H9 (cell line): ENCODE data around the gene PDRG1. TPM values are rescaled to one million over a fixed set of nuclear protein-coding genes. Genes with fewer than 3 reads are reported as not detected.

Source experiments
- DNase-seq: peaks from one replicate; pipeline ENCODE4 v3.0.0-alpha.2; 2017
- H2AFZ ChIP-seq: one replicate; pipeline ENCODE4 v1.6.1; 2013; ENCODE audit warnings: mild to moderate bottlenecking, low read length, control low read depth, moderate library complexity
- H2AK5ac ChIP-seq: 2 replicates; pipeline ENCODE4 v1.6.1; 2013; ENCODE audit warnings: low read length, control low read depth, mixed read lengths; ENCODE audit not compliant: insufficient read length
- H2BK120ac ChIP-seq: one replicate; pipeline ENCODE4 v1.6.1; 2013; ENCODE audit warnings: low read depth, mild to moderate bottlenecking, low read length, control low read depth, inconsistent platforms; ENCODE audit not compliant: poor library complexity, severe bottlenecking
- H2BK12ac ChIP-seq: 2 replicates; pipeline ENCODE4 v1.6.1; 2013; ENCODE audit warnings: low read length, control low read depth, mixed read lengths, low read depth; ENCODE audit not compliant: insufficient read length
- H2BK15ac ChIP-seq: 2 replicates; pipeline ENCODE4 v1.6.1; 2013; ENCODE audit warnings: low read depth, low read length, control low read depth
- H2BK20ac ChIP-seq: one replicate; pipeline ENCODE4 v1.6.1; 2013; ENCODE audit warnings: low read depth, mild to moderate bottlenecking, low read length, control low read depth, inconsistent platforms; ENCODE audit not compliant: poor library complexity, severe bottlenecking
- H2BK5ac ChIP-seq: 2 replicates; pipeline ENCODE4 v1.6.1; 2013; ENCODE audit warnings: low read length, control low read depth, mixed read lengths; ENCODE audit not compliant: insufficient read length
- H3K14ac ChIP-seq: 2 replicates; pipeline ENCODE4 v1.6.1; 2013; ENCODE audit warnings: low read length, control low read depth; ENCODE audit not compliant: insufficient read depth
- H3K18ac ChIP-seq: 2 replicates; pipeline ENCODE4 v1.6.1; 2013; ENCODE audit warnings: low read depth, mild to moderate bottlenecking, mixed read lengths, low read length, control low read depth; ENCODE audit not compliant: insufficient read length
- H3K23ac ChIP-seq: 2 replicates; pipeline ENCODE4 v1.6.1; 2013; ENCODE audit warnings: low read length, control low read depth, mixed read lengths, low read depth; ENCODE audit not compliant: insufficient read length
- H3K23me2 ChIP-seq: 2 replicates; pipeline ENCODE4 v1.6.1; 2013; ENCODE audit warnings: low read depth, mild to moderate bottlenecking, mixed read lengths, low read length, control low read depth; ENCODE audit not compliant: insufficient read length, poor library complexity, severe bottlenecking
- H3K27ac ChIP-seq: 2 replicates; pipeline ENCODE4 v1.5.1; 2013; ENCODE audit warnings: low read length, control low read depth, mixed read lengths, low read depth; ENCODE audit not compliant: insufficient read length
- H3K27me3 ChIP-seq: 2 replicates; pipeline ENCODE4 v1.6.1; 2013; ENCODE audit warnings: low read length, control low read depth, inconsistent platforms; ENCODE audit not compliant: insufficient read depth
- H3K4ac ChIP-seq: 2 replicates; pipeline ENCODE4 v1.6.1; 2013; ENCODE audit warnings: low read depth, mild to moderate bottlenecking, control low read depth, inconsistent platforms, low read length, moderate library complexity
- H3K4me1 ChIP-seq: 2 replicates; pipeline ENCODE4 v1.6.1; 2013; ENCODE audit warnings: low read length, control low read depth, inconsistent platforms; ENCODE audit not compliant: insufficient read depth
- H3K4me2 ChIP-seq: 2 replicates; pipeline ENCODE4 v1.6.1; 2013; ENCODE audit warnings: low read length, control low read depth, mixed read lengths; ENCODE audit not compliant: insufficient read length, insufficient read depth
- H3K56ac ChIP-seq: 2 replicates; pipeline ENCODE4 v1.6.1; 2013; ENCODE audit warnings: low read depth, mild to moderate bottlenecking, mixed read lengths, low read length, control low read depth; ENCODE audit not compliant: insufficient read length
- H3K79me1 ChIP-seq: 2 replicates; pipeline ENCODE4 v1.6.1; 2013; ENCODE audit warnings: low read depth, mild to moderate bottlenecking, moderate library complexity, low read length, control low read depth, inconsistent platforms; ENCODE audit not compliant: insufficient read depth, poor library complexity, severe bottlenecking
- H3K79me2 ChIP-seq: 2 replicates; pipeline ENCODE4 v1.6.1; 2013; ENCODE audit warnings: low read length, control low read depth, inconsistent platforms; ENCODE audit not compliant: insufficient read depth
- H3K9ac ChIP-seq: 2 replicates; pipeline ENCODE4 v1.6.1; 2013; ENCODE audit warnings: low read length, control low read depth, mixed read lengths; ENCODE audit not compliant: insufficient read length; ENCODE audit errors: extremely low read depth
- H3K9me3 ChIP-seq: one replicate; pipeline ENCODE4 v1.6.1; 2013; ENCODE audit warnings: low read depth, low read length, inconsistent platforms; ENCODE audit not compliant: control insufficient read depth
- H3T11ph ChIP-seq: one replicate; pipeline ENCODE4 v1.6.1; 2013; ENCODE audit warnings: mild to moderate bottlenecking, low read length, control low read depth, inconsistent platforms
- H4K20me1 ChIP-seq: one replicate; pipeline ENCODE4 v1.6.1; 2013; ENCODE audit not compliant: control insufficient read depth, insufficient read length, insufficient read depth
- H4K5ac ChIP-seq: 2 replicates; pipeline ENCODE4 v1.6.1; 2013; ENCODE audit warnings: low read depth, mild to moderate bottlenecking, mixed read lengths, low read length, control low read depth; ENCODE audit not compliant: insufficient read length
- H4K8ac ChIP-seq: replicated peaks from 2 replicates; pipeline ENCODE4 v1.6.1; 2013; ENCODE audit warnings: low read length, control low read depth, mixed read lengths, low read depth; ENCODE audit not compliant: insufficient read length
- H4K91ac ChIP-seq: 2 replicates; pipeline ENCODE4 v1.6.1; 2013; ENCODE audit warnings: low read depth, mild to moderate bottlenecking, moderate library complexity, mixed read lengths, low read length, control low read depth; ENCODE audit not compliant: insufficient read length
- H3K27ac Mint-ChIP-seq, 3 experiments: 2 replicates in 2 of 3; 3 replicates in 1 of 3; pipeline ENCODE4 v1.8.0; 2020 to 2021; ENCODE audit warnings: mixed read lengths in 3 of 3, mild to moderate bottlenecking in 1 of 3, moderate library complexity in 1 of 3
- H3K27me3 Mint-ChIP-seq: 2 replicates; pipeline ENCODE4 v1.8.0; 2021; ENCODE audit warnings: low read depth, mild to moderate bottlenecking, moderate library complexity, mixed read lengths
- H3K36me3 Mint-ChIP-seq, 3 experiments: 2 replicates in 2 of 3; 3 replicates in 1 of 3; pipeline ENCODE4 v1.8.0; 2020 to 2021; ENCODE audit warnings: low read depth in 3 of 3, mixed read lengths in 3 of 3; ENCODE audit not compliant: insufficient read depth in 1 of 3
- H3K4me1 Mint-ChIP-seq, 2 experiments: 2 replicates each; pipeline ENCODE4 v1.8.0; 2020; ENCODE audit warnings: mixed read lengths in 2 of 2
- H3K4me3 Mint-ChIP-seq, 2 experiments: 2 replicates in 1 of 2; 3 replicates in 1 of 2; pipeline ENCODE4 v1.8.0; 2020 to 2021; ENCODE audit warnings: mild to moderate bottlenecking in 2 of 2, mixed read lengths in 2 of 2, moderate library complexity in 1 of 2
- H3K9me3 Mint-ChIP-seq, 2 experiments: 2 replicates in 1 of 2; 3 replicates in 1 of 2; pipeline ENCODE4 v1.8.0; 2020; ENCODE audit warnings: mild to moderate bottlenecking in 2 of 2, mixed read lengths in 2 of 2, moderate library complexity in 1 of 2
- WGBS: extraction: QIAGEN DNeasy Blood & Tissue Kit; methylation state at CpG from one replicate; pipeline ENCODE4 v1.1.7; 2013; ENCODE audit warnings: missing lambda C conversion rate, low lambda C conversion rate, mixed read lengths; ENCODE audit not compliant: insufficient read length; ENCODE audit errors: extremely low coverage; 5-methylcytosine and 5-hydroxymethylcytosine counted together
- total RNA-seq: library from RNA; stranded (reverse); gene quantifications from 2 replicates; pipeline ENCODE4 v1.2.1, GENCODE V29; 2021
- TF ChIP-seq, protein P1 (sequence below): fragments of 200-600 bp; sonication (generic); conservative IDR thresholded peaks from 3 replicates; pipeline ENCODE4 v1.8.0; 2021; ENCODE audit warnings: antibody characterized with exemption, mild to moderate bottlenecking

The PDRG1 gene
- total RNA-seq, 1 experiment from 2014 or later = 32.2 TPM

DNA sequence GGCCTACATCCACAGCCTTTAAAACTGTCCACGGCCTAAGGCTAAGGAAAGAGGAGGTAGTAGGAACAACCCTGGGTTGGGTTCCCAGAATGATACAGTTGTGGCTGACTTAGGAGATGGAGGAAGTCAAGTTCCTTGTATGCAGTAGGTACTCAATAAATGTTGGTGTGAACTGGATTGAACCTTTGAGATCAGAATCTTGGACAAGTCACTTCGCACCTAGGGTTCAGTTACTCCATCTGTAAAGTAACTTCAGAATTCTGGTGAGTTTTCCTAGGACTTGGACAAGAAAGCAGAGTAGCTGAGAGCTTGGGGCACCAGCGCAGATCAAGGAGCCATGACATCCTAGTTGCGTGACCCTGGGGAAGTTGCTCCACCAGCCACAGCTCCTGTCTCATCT lies 25.2 kb upstream of the PDRG1 start:
- Mint-ChIP-seq H3K27ac (peak overlapping the region in 2 of 3 experiments; percentile 73 to 81; a peak in 4 of 7 replicates), H3K36me3 (no peaks in the 10 kb centered on the region)
- no peak overlapping the region for H3K27ac ChIP-seq

More for the DNA sequence above, 25.2 kb upstream of the PDRG1 start:
- no peaks in the 10 kb centered on the region for H3K23me2 ChIP-seq
- H3K18ac ChIP-seq = peak overlapping the region; percentile 1
- H3K4ac ChIP-seq = no peak overlapping the region
- no peak overlapping the region; a peak in 1 of 5 replicates for H3K4me3 Mint-ChIP-seq
- no peak overlapping the region for H3K56ac ChIP-seq
- no peak overlapping the region for H2BK12ac ChIP-seq
- H2BK20ac ChIP-seq = no peak overlapping the region
- no peak overlapping the region for H3K23ac ChIP-seq
- H4K91ac ChIP-seq = no peak overlapping the region
- no peaks in the 10 kb centered on the region for H3K27me3 ChIP-seq
- no peak overlapping the region for H3K4me2 ChIP-seq
- TF ChIP-seq, protein P1, sequence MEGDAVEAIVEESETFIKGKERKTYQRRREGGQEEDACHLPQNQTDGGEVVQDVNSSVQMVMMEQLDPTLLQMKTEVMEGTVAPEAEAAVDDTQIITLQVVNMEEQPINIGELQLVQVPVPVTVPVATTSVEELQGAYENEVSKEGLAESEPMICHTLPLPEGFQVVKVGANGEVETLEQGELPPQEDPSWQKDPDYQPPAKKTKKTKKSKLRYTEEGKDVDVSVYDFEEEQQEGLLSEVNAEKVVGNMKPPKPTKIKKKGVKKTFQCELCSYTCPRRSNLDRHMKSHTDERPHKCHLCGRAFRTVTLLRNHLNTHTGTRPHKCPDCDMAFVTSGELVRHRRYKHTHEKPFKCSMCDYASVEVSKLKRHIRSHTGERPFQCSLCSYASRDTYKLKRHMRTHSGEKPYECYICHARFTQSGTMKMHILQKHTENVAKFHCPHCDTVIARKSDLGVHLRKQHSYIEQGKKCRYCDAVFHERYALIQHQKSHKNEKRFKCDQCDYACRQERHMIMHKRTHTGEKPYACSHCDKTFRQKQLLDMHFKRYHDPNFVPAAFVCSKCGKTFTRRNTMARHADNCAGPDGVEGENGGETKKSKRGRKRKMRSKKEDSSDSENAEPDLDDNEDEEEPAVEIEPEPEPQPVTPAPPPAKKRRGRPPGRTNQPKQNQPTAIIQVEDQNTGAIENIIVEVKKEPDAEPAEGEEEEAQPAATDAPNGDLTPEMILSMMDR = no peak
- no peaks in the 10 kb centered on the region; the same call in 1 of the 2 replicates for H3K4me1 ChIP-seq
- no CpG with 5 or more reads among the region's 4 CpGs for WGBS
- no peak overlapping the region for H2BK5ac ChIP-seq
- no peak overlapping the region for H2BK15ac ChIP-seq
- H3K79me2 ChIP-seq = no peaks in the 10 kb centered on the region
- H3K9me3 ChIP-seq = no peaks in the 10 kb centered on the region
- no peak overlapping the region for H4K8ac ChIP-seq
- H3K9ac ChIP-seq = no peak overlapping the region
- no peak overlapping the region for H3T11ph ChIP-seq
- H3K9me3 Mint-ChIP-seq = no peaks in the 10 kb centered on the region; a peak in 1 of 5 replicates
- no peak overlapping the region for H3K14ac ChIP-seq
- H2AK5ac ChIP-seq = no peak overlapping the region
- no peaks in the 10 kb centered on the region for H4K20me1 ChIP-seq
- no peak overlapping the region for H4K5ac ChIP-seq
- H2BK120ac ChIP-seq = no peak overlapping the region
- DNase-seq = no peak
- H3K27me3 Mint-ChIP-seq = peaks cover 14% of the 10 kb centered on the region
- peaks cover 18 to 39% of the 10 kb centered on the region in 2 experiments for H3K4me1 Mint-ChIP-seq
- no peaks in the 10 kb centered on the region for H3K79me1 ChIP-seq
- H2AFZ ChIP-seq = no peak overlapping the region
